A549 (cell line): ENCODE measurements around the gene RIMBP2. TPM values are rescaled to one million over a fixed set of nuclear protein-coding genes. Genes with fewer than 3 reads are reported as not detected.

ENCODE experiments used
- ATAC-seq, 2 experiments: fragments of 200-7000 bp in 1 of 2; fragments of >200 bp in 1 of 2; cut with Nextera tagmentation in 1 of 2; cut with Tn5 transposase in 1 of 2; 3 replicates each; pipeline versions ENCODE4 v1.8.0 to v1.9.1; 2018 to 2020; ENCODE audit warnings: mild to moderate bottlenecking in 1 of 2, moderate library complexity in 1 of 2
- CTCF ChIA-PET: fragments of 300-600 bp; sonication (Branson Sonifier 250); formaldehyde crosslinking; extraction: SDS; loops from one replicate; lab custom pipeline; 2021; ENCODE audit warnings: antibody characterized with exemption, inconsistent platforms; lab: Yijun Ruan, JAX
- POLR2A ChIA-PET: fragments of 350-600 bp; formaldehyde crosslinking; extraction: SDS; loops from one replicate; lab custom pipeline; 2021; ENCODE audit warnings: antibody characterized with exemption, inconsistent platforms; lab: Yijun Ruan, JAX
- DNase-seq, 2 experiments: peaks; one replicate each; pipeline versions ENCODE4 v3.0.0 to v3.0.0-alpha.2; 2011 to 2016; ENCODE audit warnings: low read depth in 1 of 2, low spot score in 1 of 2
- FAIRE-seq: peaks from 2 replicates; lab custom pipeline; 2011; peaks lifted over from hg19 to GRCh38; lab: Jason Lieb, UNC
- H3K27ac ChIP-seq, 2 experiments: fragments of >200 bp; sonication (Bioruptor Twin); formaldehyde crosslinking; 3 replicates each; pipeline ENCODE4 v1.5.1; 2016 to 2017
- H3K4me1 ChIP-seq: fragments of >200 bp; sonication (Bioruptor Twin); formaldehyde crosslinking; 3 replicates; pipeline ENCODE4 v1.6.1; 2016
- H3K4me2 ChIP-seq: fragments of >200 bp; sonication (Bioruptor Twin); formaldehyde crosslinking; 3 replicates; pipeline ENCODE4 v1.6.1; 2016
- H3K4me3 ChIP-seq: fragments of >200 bp; sonication (Bioruptor Twin); formaldehyde crosslinking; 3 replicates; pipeline ENCODE4 v1.5.1; 2016
- H3K9me3 ChIP-seq: fragments of >200 bp; sonication (Bioruptor Twin); formaldehyde crosslinking; 3 replicates; pipeline ENCODE4 v1.6.1; 2016
- CHD2 ChIP-seq: fragments of 150-350 bp; IDR thresholded peaks from 2 replicates; pipeline ENCODE4 v1.6.1; 2014; ENCODE audit warnings: low read length; ENCODE audit not compliant: partially characterized antibody
- CHD4 ChIP-seq: fragments of 200-600 bp; sonication (generic); IDR thresholded peaks from 2 replicates; pipeline ENCODE4 v1.6.1; 2016; ENCODE audit warnings: antibody characterized with exemption, mild to moderate bottlenecking, borderline replicate concordance
- EHF ChIP-seq: fragments of 250-450 bp; sonication (Bioruptor Pico); IDR thresholded peaks from 2 replicates; pipeline ENCODE4 v1.5.0; 2020; ENCODE audit warnings: mild to moderate bottlenecking
- EHMT2 ChIP-seq: fragments of 200-600 bp; sonication (generic); IDR thresholded peaks from 2 replicates; pipeline ENCODE4 v1.6.1; 2016; ENCODE audit warnings: antibody characterized with exemption, low read depth, mild to moderate bottlenecking, moderate library complexity
- EP300 ChIP-seq, 2 experiments: fragments of >200 bp; sonication (Bioruptor Twin); formaldehyde crosslinking; IDR thresholded peaks; 2 replicates in 1 of 2; 3 replicates in 1 of 2; pipeline ENCODE4 v1.6.1; 2016 to 2017
- ESRRA ChIP-seq: fragments of 150-350 bp; IDR thresholded peaks from 2 replicates; pipeline ENCODE4 v1.6.1; 2014; ENCODE audit warnings: mild to moderate bottlenecking, low read length, borderline replicate concordance
- FOXS1 ChIP-seq: fragments of 250-450 bp; sonication (Bioruptor Pico); IDR thresholded peaks from 2 replicates; pipeline ENCODE4 v1.5.0; 2020; ENCODE audit warnings: mild to moderate bottlenecking, moderate library complexity
- GATA3 ChIP-seq: IDR thresholded peaks from 2 replicates; pipeline ENCODE4 v1.6.1; 2012; ENCODE audit warnings: borderline replicate concordance
- HDAC2 ChIP-seq: fragments of 200-600 bp; sonication (generic); IDR thresholded peaks from 2 replicates; pipeline ENCODE4 v1.6.1; 2016
- HEYL ChIP-seq: fragments of 250-450 bp; sonication (Bioruptor Pico); IDR thresholded peaks from 2 replicates; pipeline ENCODE4 v1.8.0; 2021; ENCODE audit warnings: mild to moderate bottlenecking, moderate library complexity
- HOXA7 ChIP-seq: fragments of 250-450 bp; sonication (Bioruptor Pico); IDR thresholded peaks from 2 replicates; pipeline ENCODE4 v1.5.0; 2020; ENCODE audit warnings: mild to moderate bottlenecking, moderate library complexity
- HOXB13 ChIP-seq: fragments of 250-450 bp; sonication (Bioruptor Pico); IDR thresholded peaks from 2 replicates; pipeline ENCODE4 v1.5.0; 2020; ENCODE audit warnings: low read depth, mild to moderate bottlenecking, moderate library complexity
- HOXB5 ChIP-seq: fragments of 250-450 bp; sonication (Bioruptor Pico); IDR thresholded peaks from 2 replicates; pipeline ENCODE4 v1.5.0; 2020; ENCODE audit warnings: mild to moderate bottlenecking, moderate library complexity
- JUNB ChIP-seq: fragments of >200 bp; sonication (Bioruptor Twin); formaldehyde crosslinking; IDR thresholded peaks from 2 replicates; pipeline ENCODE4 v1.6.1; 2016
- KDM5A ChIP-seq: fragments of 200-600 bp; sonication (generic); IDR thresholded peaks from 2 replicates; pipeline ENCODE4 v1.6.1; 2016; ENCODE audit warnings: antibody characterized with exemption, mild to moderate bottlenecking
- MAFK ChIP-seq: fragments of 450-650 bp; IDR thresholded peaks from 2 replicates; pipeline ENCODE4 v1.6.1; 2014; ENCODE audit not compliant: partially characterized antibody
- MAZ ChIP-seq: fragments of 150-350 bp; IDR thresholded peaks from 2 replicates; pipeline ENCODE4 v1.6.1; 2014; ENCODE audit warnings: antibody characterized with exemption, low read depth, low read length, borderline replicate concordance
- NFE2L2 ChIP-seq: fragments of 150-350 bp; conservative IDR thresholded peaks from 2 replicates; pipeline ENCODE4 v1.6.1; 2014; ENCODE audit warnings: low read length
- PHF8 ChIP-seq: fragments of 200-600 bp; sonication (generic); IDR thresholded peaks from 2 replicates; pipeline ENCODE4 v1.6.1; 2016; ENCODE audit warnings: low read depth, mild to moderate bottlenecking, antibody characterized with exemption, moderate library complexity, borderline replicate concordance
- POLR2A ChIP-seq: IDR thresholded peaks from 2 replicates; pipeline ENCODE4 v1.6.1; 2012; ENCODE audit warnings: mild to moderate bottlenecking, low read length
- POLR2AphosphoS2 ChIP-seq: conservative IDR thresholded peaks from 2 replicates; pipeline ENCODE4 v1.6.1; 2012; ENCODE audit warnings: low read length, improper control_type of control experiment, inconsistent platforms
- RARB ChIP-seq: fragments of 250-450 bp; sonication (Bioruptor Pico); IDR thresholded peaks from 2 replicates; pipeline ENCODE4 v1.8.0; 2021; ENCODE audit warnings: mild to moderate bottlenecking, moderate library complexity
- RCOR1 ChIP-seq: fragments of 150-350 bp; IDR thresholded peaks from 2 replicates; pipeline ENCODE4 v1.6.1; 2014; ENCODE audit warnings: antibody characterized with exemption, low read length, low read depth
- RNF2 ChIP-seq: fragments of 200-600 bp; sonication (generic); IDR thresholded peaks from 2 replicates; pipeline ENCODE4 v1.6.1; 2016; ENCODE audit warnings: low read depth, mild to moderate bottlenecking, antibody characterized with exemption, moderate library complexity, borderline replicate concordance
- TFCP2L1 ChIP-seq: fragments of 250-450 bp; sonication (Bioruptor Pico); IDR thresholded peaks from 2 replicates; pipeline ENCODE4 v1.5.0; 2021; ENCODE audit warnings: mild to moderate bottlenecking
- TP53 ChIP-seq: fragments of 250-450 bp; sonication (Bioruptor Pico); IDR thresholded peaks from 2 replicates; pipeline ENCODE4 v1.5.0; 2021; ENCODE audit warnings: mild to moderate bottlenecking, moderate library complexity
- ZC3H11A ChIP-seq: fragments of 450-650 bp; IDR thresholded peaks from 2 replicates; pipeline ENCODE4 v1.6.1; 2014; ENCODE audit warnings: antibody characterized with exemption, mild to moderate bottlenecking
- ZFP36 ChIP-seq: fragments of 450-650 bp; IDR thresholded peaks from 2 replicates; pipeline ENCODE4 v1.6.1; 2014; ENCODE audit warnings: borderline replicate concordance; ENCODE audit not compliant: partially characterized antibody
- WGBS: methylation state at CpG from one replicate; pipeline ENCODE4 v1.1.6; 2017; ENCODE audit errors: missing lambda C conversion rate; 5-methylcytosine and 5-hydroxymethylcytosine counted together
- polyA plus RNA-seq, 4 experiments: library from polyadenylated mRNA; depleted of rRNA in 3 of 4; stranded (reverse); fragments of >200 nt; fragmentation: RNase III in 1 of 4; extraction: RNeasy Plus Mini Kit Qiagen cat#74134 plus additional on column Dnase treatment in 1 of 4; gene quantifications; 2 replicates in 3 of 4; 3 replicates in 1 of 4; pipeline ENCODE4 v1.2.3, GENCODE V29; 2011 to 2017
- TF ChIP-seq, protein P1 (sequence below): fragments of 250-450 bp; sonication (Bioruptor Pico); IDR thresholded peaks from 2 replicates; pipeline ENCODE4 v1.5.0; 2020; ENCODE audit warnings: low read depth, mild to moderate bottlenecking, moderate library complexity
- TF ChIP-seq, protein P2 (sequence below): IDR thresholded peaks from 2 replicates; pipeline ENCODE4 v1.6.1; 2012; ENCODE audit warnings: low read depth, borderline replicate concordance
- TF ChIP-seq, protein P3 (sequence below): fragments of >200 bp; sonication (Bioruptor Twin); formaldehyde crosslinking; IDR thresholded peaks from 3 replicates; pipeline ENCODE4 v1.6.1; 2016

RIMBP2 gene
- polyA plus RNA-seq, 2 of the 4 experiments (the other 2 are of a cell fraction): not detected

DNA sequence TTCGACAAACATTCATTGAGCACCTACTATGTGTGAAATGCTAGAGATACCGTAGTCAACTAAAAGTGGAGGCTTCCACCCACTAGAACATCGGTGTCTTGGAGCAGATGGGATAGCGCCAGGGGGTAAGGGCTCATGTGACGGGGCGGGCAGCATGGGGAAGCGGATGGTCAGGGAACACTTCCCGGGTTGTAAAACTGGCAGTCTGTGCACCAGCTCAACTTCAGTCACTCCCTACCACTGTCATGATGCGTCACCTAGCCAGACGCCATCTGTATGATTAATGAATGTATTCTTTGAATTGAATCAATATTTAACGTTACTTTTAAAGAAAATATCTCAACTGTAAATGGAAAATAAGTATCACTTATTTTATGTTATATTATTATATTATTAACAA lies 284.9 kb downstream of the RIMBP2 start:
- no peaks in the 10 kb centered on the region for H3K9me3 ChIP-seq
- TF ChIP-seq HOXB13 (CRISPR knock-in tag): no peak
- TF ChIP-seq ESRRA: no peak
- no peak for TF ChIP-seq RCOR1
- TF ChIP-seq HOXA7 (CRISPR knock-in tag): no peak
- no peak for TF ChIP-seq RNF2
- TF ChIP-seq ZC3H11A: no peak
- TF ChIP-seq HDAC2: no peak
- no peak for TF ChIP-seq POLR2A
- TF ChIP-seq GATA3: no peak
- no peak for TF ChIP-seq NFE2L2
- TF ChIP-seq CHD4: no peak
- TF ChIP-seq EHF (CRISPR knock-in tag): no peak
- TF ChIP-seq KDM5A: no peak
- TF ChIP-seq, protein P1, sequence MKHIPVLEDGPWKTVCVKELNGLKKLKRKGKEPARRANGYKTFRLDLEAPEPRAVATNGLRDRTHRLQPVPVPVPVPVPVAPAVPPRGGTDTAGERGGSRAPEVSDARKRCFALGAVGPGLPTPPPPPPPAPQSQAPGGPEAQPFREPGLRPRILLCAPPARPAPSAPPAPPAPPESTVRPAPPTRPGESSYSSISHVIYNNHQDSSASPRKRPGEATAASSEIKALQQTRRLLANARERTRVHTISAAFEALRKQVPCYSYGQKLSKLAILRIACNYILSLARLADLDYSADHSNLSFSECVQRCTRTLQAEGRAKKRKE (CRISPR knock-in tag): no peak
- no peak for TF ChIP-seq CHD2

DNA sequence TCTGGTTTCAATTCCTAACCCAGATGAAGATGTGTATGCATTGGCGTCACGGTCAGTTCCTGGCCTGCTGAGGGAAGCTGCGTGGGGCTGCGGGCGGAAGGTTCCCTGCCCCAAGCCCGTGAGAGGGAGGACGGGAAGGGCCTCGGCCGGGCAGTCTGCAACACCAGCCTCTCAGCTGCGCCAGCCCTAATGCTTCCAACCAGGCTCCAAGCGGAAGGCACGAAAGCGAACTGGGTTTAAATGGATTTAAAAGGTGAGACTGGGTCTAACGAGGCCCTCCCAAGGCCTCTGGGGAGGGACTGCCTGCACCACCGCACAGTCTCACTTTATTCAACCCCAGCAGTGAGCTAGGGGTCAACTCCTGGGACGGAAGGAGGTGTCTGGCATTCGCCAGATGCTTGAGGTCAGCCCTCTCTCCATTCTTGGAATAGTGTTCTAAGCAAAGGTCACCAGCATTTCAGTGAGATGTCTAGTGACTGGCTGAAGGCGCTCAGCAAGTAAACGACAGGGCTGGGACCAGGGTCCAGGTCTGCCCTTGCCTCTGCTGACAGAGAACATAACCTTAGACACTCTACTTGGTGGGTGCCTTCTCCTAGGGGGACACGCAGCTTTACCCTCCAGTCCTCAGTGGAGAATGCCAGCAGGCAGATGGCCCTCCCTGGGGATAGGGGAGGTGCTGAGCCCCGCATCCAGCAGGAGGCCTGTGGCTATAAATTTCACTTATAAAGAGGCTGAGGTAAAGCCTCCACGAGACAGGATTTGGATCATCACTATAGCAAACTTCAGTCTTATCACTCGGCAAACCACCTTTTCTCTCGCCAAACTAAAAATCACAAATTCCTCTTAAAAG lies 286.2 kb downstream of the RIMBP2 start:
- ChIA-PET POLR2A (no interaction called here), CTCF (no interaction called here)
- H3K4me3 ChIP-seq: no peak overlapping the region
- ATAC-seq: no peak
- no peak for FAIRE-seq
- TF ChIP-seq ESRRA (no peak), HOXB5 (no peak), EP300 (IDR thresholded peaks at IDR 0.05) (no peak), JUNB (no peak), TFCP2L1 (no peak), RNF2 (no peak)
- H3K4me1 ChIP-seq: no peaks in the 10 kb centered on the region
- no peak for DNase-seq
- H3K9me3 ChIP-seq: no peaks in the 10 kb centered on the region
- H3K4me2 ChIP-seq: no peak overlapping the region
- WGBS: 52% methylated on average over 22 of the region's 24 CpGs
- no peak overlapping the region for H3K27ac ChIP-seq

More for the DNA sequence above, 284.9 kb downstream of the RIMBP2 start:
- WGBS: 44% methylated on average over 11 of the region's 11 CpGs
- CTCF ChIA-PET: no interaction called here
- POLR2A ChIA-PET: no interaction called here
- FAIRE-seq (no peak), DNase-seq (no peak), ATAC-seq (no peak)
- no peak overlapping the region for H3K27ac ChIP-seq
- H3K4me2 ChIP-seq: no peak overlapping the region
- H3K4me1 ChIP-seq: no peaks in the 10 kb centered on the region
- H3K4me3 ChIP-seq: no peak overlapping the region

DNA sequence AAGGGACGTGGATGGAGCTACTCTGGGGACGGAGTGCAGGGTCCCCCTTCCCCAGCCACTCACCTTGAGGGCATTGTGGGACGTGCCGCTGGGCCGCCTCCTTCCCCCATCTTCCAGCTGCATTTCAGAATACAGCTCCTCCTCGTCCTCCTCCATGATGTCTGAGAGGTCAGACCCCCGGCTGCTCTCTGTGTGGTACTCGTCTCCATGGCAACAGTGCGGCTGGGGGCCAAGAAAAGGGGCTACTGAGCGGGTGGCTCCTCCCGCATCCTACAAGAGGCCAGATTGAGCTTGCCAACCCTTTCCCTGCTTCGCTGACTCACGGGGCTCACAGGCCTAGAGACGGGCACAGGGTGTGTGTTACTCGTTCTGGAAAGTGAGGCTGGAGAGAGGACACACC lies 288.0 kb downstream of the RIMBP2 start:
- FAIRE-seq (no peak), ATAC-seq (no peak), DNase-seq (no peak)
- Histone ChIP-seq H3K4me3 (no peak overlapping the region), H3K27ac (no peak overlapping the region), H3K4me1 (no peaks in the 10 kb centered on the region), H3K4me2 (no peak overlapping the region), H3K9me3 (no peaks in the 10 kb centered on the region)
- WGBS: 30% methylated on average over 11 of the region's 15 CpGs
- TF ChIP-seq FOXS1 (no peak), HOXB13 (CRISPR knock-in tag) (no peak), HEYL (no peak), NFE2L2 (no peak), CHD2 (no peak), CHD4 (no peak), TP53 (CRISPR knock-in tag) (no peak), PHF8 (no peak), MAZ (no peak), EHMT2 (no peak), RARB (CRISPR knock-in tag) (no peak), HOXA7 (CRISPR knock-in tag) (no peak), KDM5A (no peak), ZFP36 (no peak), MAFK (no peak), EHF (CRISPR knock-in tag) (no peak), POLR2AphosphoS2 (no peak)
- TF ChIP-seq, protein P2, sequence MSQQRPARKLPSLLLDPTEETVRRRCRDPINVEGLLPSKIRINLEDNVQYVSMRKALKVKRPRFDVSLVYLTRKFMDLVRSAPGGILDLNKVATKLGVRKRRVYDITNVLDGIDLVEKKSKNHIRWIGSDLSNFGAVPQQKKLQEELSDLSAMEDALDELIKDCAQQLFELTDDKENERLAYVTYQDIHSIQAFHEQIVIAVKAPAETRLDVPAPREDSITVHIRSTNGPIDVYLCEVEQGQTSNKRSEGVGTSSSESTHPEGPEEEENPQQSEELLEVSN: no peak
- TF ChIP-seq, protein P3, sequence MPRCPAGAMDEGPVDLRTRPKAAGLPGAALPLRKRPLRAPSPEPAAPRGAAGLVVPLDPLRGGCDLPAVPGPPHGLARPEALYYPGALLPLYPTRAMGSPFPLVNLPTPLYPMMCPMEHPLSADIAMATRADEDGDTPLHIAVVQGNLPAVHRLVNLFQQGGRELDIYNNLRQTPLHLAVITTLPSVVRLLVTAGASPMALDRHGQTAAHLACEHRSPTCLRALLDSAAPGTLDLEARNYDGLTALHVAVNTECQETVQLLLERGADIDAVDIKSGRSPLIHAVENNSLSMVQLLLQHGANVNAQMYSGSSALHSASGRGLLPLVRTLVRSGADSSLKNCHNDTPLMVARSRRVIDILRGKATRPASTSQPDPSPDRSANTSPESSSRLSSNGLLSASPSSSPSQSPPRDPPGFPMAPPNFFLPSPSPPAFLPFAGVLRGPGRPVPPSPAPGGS: no peak
- ChIA-PET POLR2A (no interaction called here), CTCF (interaction anchor here (0.8 to 1.0 kb wide), 2 partner anchors 70 to 321 kb away, joined by 3 to 4 read pairs; no protein-coding TSS in a partner anchor)
